NCI-H345 (cell line): ENCODE data around the gene ADGRD1.
A peak's percentile ranks its signal among the peaks of the same experiment; 100 is the strongest.

Experiments
- DNase-seq: peaks from one replicate; lab custom pipeline; 2025; lab: John Stamatoyannopoulos, UW

Gene ADGRD1

DNA sequence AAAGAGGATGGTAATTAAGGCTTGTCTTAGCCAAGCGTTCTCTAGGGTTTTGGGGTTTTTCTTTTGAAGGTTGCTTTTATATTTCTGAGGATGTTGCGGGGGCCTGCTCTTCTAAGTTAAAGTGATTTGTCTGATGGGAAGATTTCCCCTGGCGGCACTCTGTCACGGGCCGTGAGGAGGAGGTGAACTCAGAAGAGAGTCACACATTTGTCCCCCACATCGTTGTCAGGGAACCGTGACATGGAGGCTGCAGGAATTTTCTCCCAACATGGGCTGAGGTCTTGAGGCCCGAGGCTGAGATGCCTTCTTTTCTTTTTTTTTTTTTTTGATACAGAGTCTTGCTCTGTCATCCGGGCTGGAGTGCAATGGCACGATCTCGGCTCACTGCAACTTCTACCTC, 71.5 kb downstream of the ADGRD1 start:
- DNase-seq = no peak

- no peak for DNase-seq
Observed at GRCh38 chr12:131025939-131026702, 72.4 kb downstream of the ADGRD1 start.

- peak; percentile 4 for DNase-seq
Observed at GRCh38 chr12:131026754-131027153, 73.0 kb downstream of the ADGRD1 start.

- no peak for DNase-seq
Observed at GRCh38 chr12:131027264-131027663, 73.6 kb downstream of the ADGRD1 start.

DNA sequence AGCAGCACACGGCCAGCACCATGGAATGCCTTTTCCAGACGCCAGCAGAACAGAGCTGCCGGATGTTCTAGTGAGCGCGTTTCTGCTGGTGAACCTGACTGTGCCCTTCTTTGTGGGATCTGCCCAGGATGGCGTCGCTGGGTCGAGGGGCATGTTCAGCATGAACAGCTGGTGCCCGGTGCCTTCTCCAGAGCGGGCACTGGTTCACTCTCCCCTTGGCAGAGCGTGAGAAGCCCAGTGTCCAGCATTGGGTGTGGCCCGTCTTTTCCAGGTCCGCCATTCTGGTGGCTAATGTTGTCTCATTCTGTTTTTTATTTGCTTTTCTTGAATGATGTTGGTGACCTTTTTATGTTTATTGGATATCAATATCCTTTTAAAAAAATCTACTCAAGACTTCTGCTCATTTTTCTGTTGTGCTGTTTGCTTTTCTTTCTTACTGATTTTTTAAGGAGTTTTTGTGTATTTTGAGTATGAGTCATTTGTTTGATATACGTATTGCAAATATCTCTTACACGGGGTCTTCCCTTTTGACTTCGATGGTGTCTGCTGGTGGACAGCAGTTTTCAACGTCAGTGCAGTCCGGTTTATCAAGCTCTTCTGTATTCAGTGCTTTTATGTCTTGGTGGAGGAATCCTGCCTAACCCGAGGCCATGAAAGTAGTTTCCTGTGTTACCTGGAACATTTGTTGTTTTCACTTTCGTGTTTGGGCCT, 74.3 kb downstream of the ADGRD1 start:
- no peak for DNase-seq

GRCh38 chr12:131028587-131029338, 75.1 kb downstream of the ADGRD1 start:
- DNase-seq = no peak

GRCh38 chr12:131030472-131031328, 77.0 kb downstream of the ADGRD1 start:
- no peak for DNase-seq

DNA sequence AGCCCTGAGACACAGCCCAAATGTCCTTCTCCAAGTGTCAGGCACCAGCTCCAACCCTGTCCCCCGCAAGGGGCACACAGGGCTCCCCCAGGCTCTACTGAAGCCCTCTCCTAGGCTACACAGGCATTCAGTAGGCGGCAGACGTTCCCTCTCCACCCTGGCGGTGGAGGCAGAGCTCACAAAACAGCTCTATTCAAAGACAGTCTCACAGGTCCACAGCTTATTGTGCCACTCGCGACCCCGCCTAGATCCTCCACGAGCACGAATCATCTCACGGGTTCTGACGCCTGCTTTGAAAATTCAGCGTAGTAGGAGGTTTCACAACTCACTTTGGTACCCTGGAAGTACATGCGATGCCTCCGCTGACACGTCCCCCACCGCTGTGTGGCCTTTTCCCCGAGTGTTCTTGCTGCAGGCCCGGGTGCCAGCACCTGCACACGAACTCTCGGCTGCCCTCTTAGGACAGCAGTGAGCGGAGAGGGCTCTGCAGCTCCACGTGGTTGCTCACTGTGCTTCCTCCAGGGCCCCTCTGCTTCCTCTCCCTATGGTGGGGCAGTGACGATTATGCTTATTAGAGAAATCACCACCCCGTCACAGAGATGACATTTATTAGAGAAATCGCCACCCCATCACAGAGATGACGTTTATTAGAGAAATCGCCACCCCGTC, 78.5 kb downstream of the ADGRD1 start:
- no peak for DNase-seq

DNA sequence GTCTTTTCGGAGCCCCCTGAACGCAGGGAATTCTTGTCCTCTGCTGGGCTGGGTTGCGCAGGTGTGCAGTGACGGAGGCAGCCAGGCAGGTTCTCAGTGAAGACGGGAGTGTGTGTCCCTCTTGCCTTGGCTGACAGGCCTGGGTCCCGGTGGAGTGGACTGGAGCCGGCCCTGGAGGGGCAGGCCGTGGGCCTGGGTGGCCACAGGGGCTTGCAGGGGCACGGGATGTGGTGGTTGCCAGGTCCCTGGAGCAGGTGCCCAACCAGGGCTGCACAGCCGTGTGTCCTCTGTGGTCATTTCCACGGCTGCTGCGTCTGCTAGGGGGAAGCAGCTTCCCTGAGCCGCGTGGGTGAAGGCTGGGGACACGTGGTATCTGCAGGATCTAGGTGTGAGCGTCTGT, 79.8 kb downstream of the ADGRD1 start:
- DNase-seq = no peak

GRCh38 chr12:131033886-131034482, 80.3 kb downstream of the ADGRD1 start:
- no peak for DNase-seq

DNA sequence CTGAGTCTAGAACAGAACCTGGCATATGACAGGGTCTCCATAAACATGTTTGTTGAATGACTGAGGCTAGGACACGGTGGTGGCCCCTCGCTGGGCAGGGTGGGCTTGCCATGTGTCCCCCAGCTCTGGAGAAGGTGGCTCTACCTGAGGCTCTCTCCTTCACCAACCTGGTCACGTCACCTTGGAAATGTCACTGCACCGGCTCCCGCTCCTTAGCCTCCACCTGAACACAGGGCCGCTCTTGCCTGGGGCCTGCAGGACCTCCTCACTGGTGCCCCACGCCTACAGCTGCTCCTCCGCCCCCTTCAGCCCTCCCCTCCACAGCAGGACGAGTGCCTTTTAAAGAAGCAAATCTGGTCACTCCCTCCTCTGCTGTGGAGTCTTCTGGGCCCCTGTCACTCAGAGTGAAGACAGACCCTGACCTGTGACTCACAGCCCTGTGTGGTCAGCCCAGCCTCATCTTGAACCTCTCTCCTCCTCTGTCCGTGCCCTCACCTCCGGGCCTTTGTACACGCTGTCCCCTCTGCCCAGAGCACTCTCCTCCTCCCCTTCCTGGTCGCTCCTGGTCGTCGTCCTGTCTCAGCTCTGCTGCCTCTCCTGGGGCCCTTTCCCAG, 81.0 kb downstream of the ADGRD1 start:
- no peak for DNase-seq

DNA sequence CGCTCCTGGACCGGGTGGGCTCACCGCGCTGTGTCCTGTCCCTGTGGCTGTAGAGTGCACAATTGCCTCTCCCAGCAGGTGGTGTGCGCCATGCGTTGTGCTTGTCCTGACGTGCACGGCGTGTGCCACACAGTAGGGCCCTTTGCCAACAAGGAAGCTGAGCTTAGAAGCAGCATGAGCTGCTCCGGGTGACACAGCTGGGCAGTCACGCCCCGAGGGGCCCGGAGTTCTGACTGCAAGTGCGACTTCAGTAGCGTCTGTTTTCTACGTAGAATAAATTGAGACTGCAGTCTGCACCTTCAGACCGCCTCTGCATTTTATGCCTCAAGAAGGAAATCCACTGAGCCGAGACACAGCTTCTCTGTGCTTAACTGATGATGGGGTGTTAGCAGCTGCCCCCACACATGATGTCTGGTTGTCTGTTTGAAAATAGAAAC, 81.6 kb downstream of the ADGRD1 start:
- no peak for DNase-seq

GRCh38 chr12:131038159-131038558, 84.5 kb downstream of the ADGRD1 start:
- DNase-seq = no peak

GRCh38 chr12:131038961-131039950, 85.5 kb downstream of the ADGRD1 start:
- no peak for DNase-seq

DNA sequence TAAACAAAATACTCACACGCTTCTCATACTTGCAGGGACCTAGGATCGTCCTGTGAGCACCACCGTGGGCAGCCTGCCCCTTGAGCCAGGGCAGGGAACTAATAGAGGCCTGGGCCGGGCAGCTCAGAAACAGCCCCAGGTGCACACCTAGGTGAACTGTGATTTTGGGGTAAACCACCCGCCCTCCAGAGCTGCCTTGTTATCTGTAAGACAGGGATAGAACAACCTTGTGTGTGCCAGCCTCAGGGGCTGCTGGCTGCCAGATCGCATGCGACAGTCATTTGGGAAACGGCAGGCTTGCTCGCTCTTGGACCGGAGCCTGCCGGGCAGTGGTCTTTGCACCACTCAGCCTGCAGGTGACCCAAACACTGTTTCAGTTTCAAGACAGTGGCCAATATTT, 86.8 kb downstream of the ADGRD1 start:
- no peak for DNase-seq

DNA sequence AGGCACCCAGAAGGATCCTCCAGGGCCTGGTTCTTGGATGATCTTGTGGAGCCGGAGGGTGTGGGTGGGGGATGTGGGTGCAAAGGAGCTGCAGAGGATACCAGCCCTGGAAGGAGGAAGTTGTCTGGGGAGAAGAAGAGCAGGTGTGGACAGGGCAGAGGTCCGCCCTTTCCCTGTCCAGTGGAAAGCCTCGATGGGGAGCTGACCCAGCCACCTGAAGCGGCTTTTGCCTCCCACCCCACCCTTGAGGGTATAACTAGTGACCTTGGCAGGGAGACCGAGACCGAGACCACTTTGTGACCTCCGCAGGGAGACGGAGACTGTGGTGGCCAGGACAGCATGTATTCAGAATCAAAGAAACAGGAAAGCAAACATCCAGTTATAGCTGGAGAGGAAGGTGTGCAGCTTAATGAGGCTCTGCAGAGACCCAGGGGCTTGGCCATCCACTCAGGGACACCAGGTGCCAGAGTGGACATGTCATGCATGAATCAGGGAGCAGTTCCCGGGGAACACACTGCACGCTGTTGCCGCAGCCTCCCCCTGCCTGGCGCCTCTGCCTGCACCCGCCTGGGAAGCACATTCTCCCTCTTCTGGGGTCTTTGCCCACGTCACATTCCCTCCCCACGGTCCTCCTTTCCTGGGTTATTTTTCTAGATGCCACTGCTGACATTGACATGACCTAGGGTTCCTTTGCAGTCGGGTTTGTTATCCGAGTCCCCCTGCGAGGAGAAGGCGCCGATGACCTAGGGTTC, 87.7 kb downstream of the ADGRD1 start:
- no peak for DNase-seq

GRCh38 chr12:131041968-131042833, 88.5 kb downstream of the ADGRD1 start:
- DNase-seq = no peak
